ENCODE data around the gene FAM219A. TPM values are rescaled to one million over a fixed set of nuclear protein-coding genes. Genes with fewer than 3 reads are reported as not detected.

FAM219A gene
- total RNA-seq, 1 experiment from 2014 or later, result 20.6 TPM

- Mint-ChIP-seq H3K36me3 (no peaks in the 10 kb centered on the region), H3K27ac (no peak overlapping the region), H3K4me1 (peaks cover 13% of the 10 kb centered on the region), H3K4me3 (no peak overlapping the region), H3K9me3 (no peaks in the 10 kb centered on the region), H3K27me3 (ENCODE audit: low read depth) (peaks cover under 1% of the 10 kb centered on the region; the same call in 1 of the 2 replicates)
- TF ChIP-seq NR1H2 (CRISPR knock-in tag; IDR thresholded peaks at IDR 0.05) (no peak), FOXK1 (CRISPR knock-in tag; IDR thresholded peaks at IDR 0.05) (no peak), SP1 (CRISPR knock-in tag; conservative IDR thresholded peaks at IDR 0.05) (no peak), PRRX2 (CRISPR knock-in tag; IDR thresholded peaks at IDR 0.05) (no peak), ETV6 (CRISPR knock-in tag; IDR thresholded peaks at IDR 0.05) (no peak), FOXP1 (CRISPR knock-in tag; IDR thresholded peaks at IDR 0.05; ENCODE audit: borderline replicate concordance) (no peak), NFATC4 (CRISPR knock-in tag; IDR thresholded peaks at IDR 0.05) (no peak), GRHL2 (CRISPR knock-in tag; IDR thresholded peaks at IDR 0.05; ENCODE audit: insufficient replicate concordance, severe bottlenecking) (no peak)
- TF ChIP-seq, protein P1, sequence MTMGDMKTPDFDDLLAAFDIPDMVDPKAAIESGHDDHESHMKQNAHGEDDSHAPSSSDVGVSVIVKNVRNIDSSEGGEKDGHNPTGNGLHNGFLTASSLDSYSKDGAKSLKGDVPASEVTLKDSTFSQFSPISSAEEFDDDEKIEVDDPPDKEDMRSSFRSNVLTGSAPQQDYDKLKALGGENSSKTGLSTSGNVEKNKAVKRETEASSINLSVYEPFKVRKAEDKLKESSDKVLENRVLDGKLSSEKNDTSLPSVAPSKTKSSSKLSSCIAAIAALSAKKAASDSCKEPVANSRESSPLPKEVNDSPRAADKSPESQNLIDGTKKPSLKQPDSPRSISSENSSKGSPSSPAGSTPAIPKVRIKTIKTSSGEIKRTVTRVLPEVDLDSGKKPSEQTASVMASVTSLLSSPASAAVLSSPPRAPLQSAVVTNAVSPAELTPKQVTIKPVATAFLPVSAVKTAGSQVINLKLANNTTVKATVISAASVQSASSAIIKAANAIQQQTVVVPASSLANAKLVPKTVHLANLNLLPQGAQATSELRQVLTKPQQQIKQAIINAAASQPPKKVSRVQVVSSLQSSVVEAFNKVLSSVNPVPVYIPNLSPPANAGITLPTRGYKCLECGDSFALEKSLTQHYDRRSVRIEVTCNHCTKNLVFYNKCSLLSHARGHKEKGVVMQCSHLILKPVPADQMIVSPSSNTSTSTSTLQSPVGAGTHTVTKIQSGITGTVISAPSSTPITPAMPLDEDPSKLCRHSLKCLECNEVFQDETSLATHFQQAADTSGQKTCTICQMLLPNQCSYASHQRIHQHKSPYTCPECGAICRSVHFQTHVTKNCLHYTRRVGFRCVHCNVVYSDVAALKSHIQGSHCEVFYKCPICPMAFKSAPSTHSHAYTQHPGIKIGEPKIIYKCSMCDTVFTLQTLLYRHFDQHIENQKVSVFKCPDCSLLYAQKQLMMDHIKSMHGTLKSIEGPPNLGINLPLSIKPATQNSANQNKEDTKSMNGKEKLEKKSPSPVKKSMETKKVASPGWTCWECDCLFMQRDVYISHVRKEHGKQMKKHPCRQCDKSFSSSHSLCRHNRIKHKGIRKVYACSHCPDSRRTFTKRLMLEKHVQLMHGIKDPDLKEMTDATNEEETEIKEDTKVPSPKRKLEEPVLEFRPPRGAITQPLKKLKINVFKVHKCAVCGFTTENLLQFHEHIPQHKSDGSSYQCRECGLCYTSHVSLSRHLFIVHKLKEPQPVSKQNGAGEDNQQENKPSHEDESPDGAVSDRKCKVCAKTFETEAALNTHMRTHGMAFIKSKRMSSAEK (CRISPR knock-in tag; IDR thresholded peaks at IDR 0.05; ENCODE audit: borderline replicate concordance), result no peak
- TF ChIP-seq, protein P2, sequence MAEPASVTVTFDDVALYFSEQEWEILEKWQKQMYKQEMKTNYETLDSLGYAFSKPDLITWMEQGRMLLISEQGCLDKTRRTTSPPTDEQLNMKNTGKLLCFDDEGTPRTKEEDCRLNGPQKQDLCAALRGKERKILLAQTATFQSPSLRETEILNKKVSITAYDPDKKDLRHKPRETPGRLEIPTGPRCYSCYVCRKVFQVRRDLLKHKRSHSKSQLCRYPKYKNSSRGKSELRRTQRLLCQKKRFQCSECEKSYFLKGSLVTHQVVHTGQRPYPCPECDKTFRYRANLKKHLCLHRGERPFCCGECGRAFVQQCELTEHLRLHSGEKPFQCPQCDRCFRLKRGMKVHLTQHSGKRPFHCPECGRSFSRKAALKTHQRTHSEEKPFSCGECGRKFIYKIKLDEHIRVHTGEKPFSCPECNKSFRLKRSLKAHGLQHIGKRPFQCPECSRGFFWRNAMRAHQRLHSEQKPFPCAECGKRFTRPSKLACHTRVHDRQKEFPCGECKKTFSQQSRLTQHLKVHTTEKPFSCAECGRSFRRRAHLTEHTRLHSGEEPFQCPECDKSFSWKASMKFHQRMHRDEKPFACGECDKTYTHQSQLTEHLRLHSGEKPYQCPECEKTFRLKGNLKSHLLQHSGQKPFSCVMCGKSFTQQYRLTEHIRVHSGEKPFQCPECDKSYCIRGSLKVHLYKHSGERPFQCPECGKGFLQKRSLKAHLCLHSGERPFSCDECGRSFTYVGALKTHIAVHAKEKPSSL (CRISPR knock-in tag; conservative IDR thresholded peaks at IDR 0.05), result no peak
- TF ChIP-seq, protein P3, sequence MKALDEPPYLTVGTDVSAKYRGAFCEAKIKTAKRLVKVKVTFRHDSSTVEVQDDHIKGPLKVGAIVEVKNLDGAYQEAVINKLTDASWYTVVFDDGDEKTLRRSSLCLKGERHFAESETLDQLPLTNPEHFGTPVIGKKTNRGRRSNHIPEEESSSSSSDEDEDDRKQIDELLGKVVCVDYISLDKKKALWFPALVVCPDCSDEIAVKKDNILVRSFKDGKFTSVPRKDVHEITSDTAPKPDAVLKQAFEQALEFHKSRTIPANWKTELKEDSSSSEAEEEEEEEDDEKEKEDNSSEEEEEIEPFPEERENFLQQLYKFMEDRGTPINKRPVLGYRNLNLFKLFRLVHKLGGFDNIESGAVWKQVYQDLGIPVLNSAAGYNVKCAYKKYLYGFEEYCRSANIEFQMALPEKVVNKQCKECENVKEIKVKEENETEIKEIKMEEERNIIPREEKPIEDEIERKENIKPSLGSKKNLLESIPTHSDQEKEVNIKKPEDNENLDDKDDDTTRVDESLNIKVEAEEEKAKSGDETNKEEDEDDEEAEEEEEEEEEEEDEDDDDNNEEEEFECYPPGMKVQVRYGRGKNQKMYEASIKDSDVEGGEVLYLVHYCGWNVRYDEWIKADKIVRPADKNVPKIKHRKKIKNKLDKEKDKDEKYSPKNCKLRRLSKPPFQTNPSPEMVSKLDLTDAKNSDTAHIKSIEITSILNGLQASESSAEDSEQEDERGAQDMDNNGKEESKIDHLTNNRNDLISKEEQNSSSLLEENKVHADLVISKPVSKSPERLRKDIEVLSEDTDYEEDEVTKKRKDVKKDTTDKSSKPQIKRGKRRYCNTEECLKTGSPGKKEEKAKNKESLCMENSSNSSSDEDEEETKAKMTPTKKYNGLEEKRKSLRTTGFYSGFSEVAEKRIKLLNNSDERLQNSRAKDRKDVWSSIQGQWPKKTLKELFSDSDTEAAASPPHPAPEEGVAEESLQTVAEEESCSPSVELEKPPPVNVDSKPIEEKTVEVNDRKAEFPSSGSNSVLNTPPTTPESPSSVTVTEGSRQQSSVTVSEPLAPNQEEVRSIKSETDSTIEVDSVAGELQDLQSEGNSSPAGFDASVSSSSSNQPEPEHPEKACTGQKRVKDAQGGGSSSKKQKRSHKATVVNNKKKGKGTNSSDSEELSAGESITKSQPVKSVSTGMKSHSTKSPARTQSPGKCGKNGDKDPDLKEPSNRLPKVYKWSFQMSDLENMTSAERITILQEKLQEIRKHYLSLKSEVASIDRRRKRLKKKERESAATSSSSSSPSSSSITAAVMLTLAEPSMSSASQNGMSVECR (CRISPR knock-in tag; IDR thresholded peaks at IDR 0.05; ENCODE audit: borderline replicate concordance), result no peak
- DNase-seq (ENCODE audit: low spot score), result no peak
- ChIA-PET POLR2A (no interaction called here), CTCF (interaction anchor here (0.8 to 3.1 kb wide), 6 partner anchors 10 to 148 kb away, joined by 3 to 19 read pairs (median 4); no protein-coding TSS in a partner anchor)
- peak; percentile 66 for ATAC-seq
Observed at GRCh38 chr9:34451135-34451534, 7.2 kb downstream of the FAM219A start.

GRCh38 chr9:34450644-34451043 lies 7.7 kb downstream of the FAM219A start:
- Mint-ChIP-seq H3K4me3 (no peak overlapping the region), H3K27ac (no peak overlapping the region), H3K27me3 (ENCODE audit: low read depth) (no peaks in the 10 kb centered on the region), H3K9me3 (no peaks in the 10 kb centered on the region), H3K4me1 (peaks cover 13% of the 10 kb centered on the region), H3K36me3 (no peaks in the 10 kb centered on the region)
- no peak for DNase-seq (ENCODE audit: low spot score)
- no peak for ATAC-seq
- POLR2A ChIA-PET, result no interaction called here
- CTCF ChIA-PET, result interaction anchor here (1.0 to 3.1 kb wide), 3 partner anchors 10 to 62 kb away, joined by 3 to 19 read pairs (median 4); no protein-coding TSS in a partner anchor
- TF ChIP-seq ZNF263 (CRISPR knock-in tag; IDR thresholded peaks at IDR 0.05; ENCODE audit: low read depth) (no peak), AFF4 (CRISPR knock-in tag; IDR thresholded peaks at IDR 0.05; ENCODE audit: borderline replicate concordance) (no peak), ZNF423 (CRISPR knock-in tag; IDR thresholded peaks at IDR 0.05) (no peak)
- TF ChIP-seq, protein P4, sequence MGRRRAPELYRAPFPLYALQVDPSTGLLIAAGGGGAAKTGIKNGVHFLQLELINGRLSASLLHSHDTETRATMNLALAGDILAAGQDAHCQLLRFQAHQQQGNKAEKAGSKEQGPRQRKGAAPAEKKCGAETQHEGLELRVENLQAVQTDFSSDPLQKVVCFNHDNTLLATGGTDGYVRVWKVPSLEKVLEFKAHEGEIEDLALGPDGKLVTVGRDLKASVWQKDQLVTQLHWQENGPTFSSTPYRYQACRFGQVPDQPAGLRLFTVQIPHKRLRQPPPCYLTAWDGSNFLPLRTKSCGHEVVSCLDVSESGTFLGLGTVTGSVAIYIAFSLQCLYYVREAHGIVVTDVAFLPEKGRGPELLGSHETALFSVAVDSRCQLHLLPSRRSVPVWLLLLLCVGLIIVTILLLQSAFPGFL (CRISPR knock-in tag; IDR thresholded peaks at IDR 0.05; ENCODE audit: borderline replicate concordance), result no peak
